Measurements from ENCODE around the gene SLC26A2.

Gene SLC26A2

GRCh38 chr5:150015415-150015814, 54.9 kb downstream of the SLC26A2 start:
- no peak for TF ChIP-seq CTCF (IDR thresholded peaks at IDR 0.05; ENCODE audit: insufficient read depth, low read length, poor library complexity, severe bottlenecking)
- H3K36me3 ChIP-seq (ENCODE audit: control insufficient read depth, insufficient read depth, low read length), result peaks cover 20% of the 10 kb centered on the region

DNA sequence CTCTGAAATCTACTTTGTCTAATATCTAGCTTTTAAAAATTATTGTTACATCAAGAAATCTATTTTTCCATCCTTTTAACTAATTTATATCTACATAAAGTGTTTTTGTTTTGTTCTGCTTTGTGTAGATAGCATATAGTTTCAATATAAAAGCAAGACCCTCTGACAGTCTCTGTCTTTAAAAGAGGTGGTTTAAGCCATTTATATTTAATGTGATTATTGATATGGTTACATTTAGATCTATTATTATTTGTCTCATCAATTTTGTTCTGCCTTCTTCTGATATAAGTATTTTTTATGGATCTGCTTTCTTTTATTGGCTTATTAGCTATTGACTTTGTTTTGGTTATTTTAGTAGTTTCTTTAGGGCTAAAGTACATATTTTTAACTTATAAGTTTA, 56.0 kb downstream of the SLC26A2 start:
- H3K4me3 ChIP-seq (replicated peaks; ENCODE audit: low read depth, low read length), result no peak overlapping the region
- H3K36me3 ChIP-seq (ENCODE audit: control insufficient read depth, insufficient read depth, low read length), result peaks cover 22% of the 10 kb centered on the region
- no peaks in the 10 kb centered on the region for H3K27me3 ChIP-seq (replicated peaks; ENCODE audit: control insufficient read depth, insufficient read depth, low read length)
- no peak for DNase-seq (ENCODE audit: extremely low read depth, insufficient read length)
- no peak for TF ChIP-seq CTCF (IDR thresholded peaks at IDR 0.05; ENCODE audit: insufficient read depth, low read length, poor library complexity, severe bottlenecking)

More at GRCh38 chr5:150015415-150015814, 54.9 kb downstream of the SLC26A2 start:
- no peaks in the 10 kb centered on the region for H3K27me3 ChIP-seq (replicated peaks; ENCODE audit: control insufficient read depth, insufficient read depth, low read length)
- H3K4me3 ChIP-seq (replicated peaks; ENCODE audit: low read depth, low read length), result no peak overlapping the region
- no peak for DNase-seq (ENCODE audit: extremely low read depth, insufficient read length)

DNA sequence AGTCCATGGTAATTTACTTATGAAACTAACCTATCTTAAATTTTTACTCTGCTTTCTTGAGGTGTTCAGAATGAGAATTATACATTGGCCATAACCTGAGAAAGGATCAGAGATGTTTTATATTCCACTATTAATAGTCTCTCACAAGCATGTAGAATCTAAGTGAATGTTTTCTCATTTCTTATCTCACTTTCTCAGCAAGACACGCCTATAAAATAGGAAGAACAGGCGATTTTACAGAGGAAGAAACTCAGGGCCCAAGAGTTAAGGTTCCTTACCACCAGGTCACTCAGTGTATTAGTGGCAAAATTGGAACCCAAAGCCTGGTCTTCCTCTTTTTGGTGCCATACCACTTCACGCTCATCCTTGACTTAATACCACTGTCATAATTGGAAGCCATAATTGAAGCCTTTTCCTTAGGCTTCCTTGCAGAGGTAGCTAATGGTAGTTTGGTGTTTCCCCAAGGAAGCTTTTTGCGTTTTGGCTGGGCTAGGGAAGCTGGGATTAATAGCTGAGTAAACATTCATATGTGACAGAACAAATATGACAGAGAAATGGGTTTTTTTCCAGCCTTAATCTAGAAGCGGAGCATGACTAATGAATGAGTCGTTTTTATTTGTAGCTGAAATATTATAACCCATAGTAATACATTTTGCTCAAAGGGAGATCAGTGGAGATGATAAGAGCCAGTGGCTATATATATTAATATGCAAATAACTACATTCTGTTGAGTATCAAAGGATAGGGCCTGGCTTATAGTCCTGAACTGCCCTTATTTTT, 56.9 kb downstream of the SLC26A2 start:
- H3K4me3 ChIP-seq (replicated peaks; ENCODE audit: low read depth, low read length), result no peak overlapping the region
- no peak for DNase-seq (ENCODE audit: extremely low read depth, insufficient read length)
- no peaks in the 10 kb centered on the region for H3K27me3 ChIP-seq (replicated peaks; ENCODE audit: control insufficient read depth, insufficient read depth, low read length)
- H3K36me3 ChIP-seq (ENCODE audit: control insufficient read depth, insufficient read depth, low read length), result peaks cover 19% of the 10 kb centered on the region
- no peak for TF ChIP-seq CTCF (IDR thresholded peaks at IDR 0.05; ENCODE audit: insufficient read depth, low read length, poor library complexity, severe bottlenecking)

GRCh38 chr5:150020249-150020648, 59.7 kb downstream of the SLC26A2 start:
- Histone ChIP-seq H3K4me3 (replicated peaks; ENCODE audit: low read depth, low read length) (no peak overlapping the region), H3K36me3 (ENCODE audit: control insufficient read depth, insufficient read depth, low read length) (peaks cover 19% of the 10 kb centered on the region), H3K27me3 (replicated peaks; ENCODE audit: control insufficient read depth, insufficient read depth, low read length) (no peaks in the 10 kb centered on the region)
- TF ChIP-seq CTCF (IDR thresholded peaks at IDR 0.05; ENCODE audit: insufficient read depth, low read length, poor library complexity, severe bottlenecking), result no peak
- DNase-seq (ENCODE audit: extremely low read depth, insufficient read length), result no peak

DNA sequence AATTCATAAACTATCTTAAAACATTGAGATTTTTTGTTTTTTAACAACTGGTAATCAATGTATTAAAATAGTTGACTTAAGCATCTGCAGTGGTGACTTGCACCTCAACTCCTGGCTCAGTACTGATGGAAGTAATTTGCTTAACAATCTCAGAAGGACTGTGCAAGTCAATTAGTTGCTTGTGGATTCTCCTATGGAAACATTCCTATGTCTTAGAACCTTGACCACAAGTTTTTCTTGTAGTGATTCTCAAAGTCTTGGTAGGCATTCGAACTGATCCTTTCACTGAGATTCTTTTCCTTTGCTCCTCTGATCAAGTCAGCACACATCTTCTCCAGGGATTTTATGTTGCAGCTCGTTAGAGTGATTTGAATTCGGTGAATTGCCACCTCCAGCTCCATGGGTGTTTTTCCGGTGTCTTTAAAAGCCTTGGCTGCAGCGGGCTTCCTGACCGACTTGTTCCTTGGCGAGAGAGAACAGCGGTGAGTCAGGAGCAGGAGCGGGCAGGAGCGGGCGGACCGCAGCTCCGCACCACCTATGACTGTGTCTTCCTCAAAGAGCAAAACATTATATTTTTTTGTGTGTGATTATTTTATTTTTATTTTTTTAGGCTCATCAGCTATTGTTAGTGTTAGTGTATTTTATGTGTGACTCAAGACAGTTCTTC, 61.1 kb downstream of the SLC26A2 start:
- H3K27me3 ChIP-seq (replicated peaks; ENCODE audit: control insufficient read depth, insufficient read depth, low read length), result no peaks in the 10 kb centered on the region
- TF ChIP-seq CTCF (IDR thresholded peaks at IDR 0.05; ENCODE audit: insufficient read depth, low read length, poor library complexity, severe bottlenecking), result no peak
- no peak overlapping the region for H3K4me3 ChIP-seq (replicated peaks; ENCODE audit: low read depth, low read length)
- DNase-seq (ENCODE audit: extremely low read depth, insufficient read length), result no peak
- peaks cover 17% of the 10 kb centered on the region for H3K36me3 ChIP-seq (ENCODE audit: control insufficient read depth, insufficient read depth, low read length)
